ENCODE measurements around the gene IRAK1. TPM values are rescaled to one million over a fixed set of nuclear protein-coding genes. Genes with fewer than 3 reads are reported as not detected.

The IRAK1 gene
- total RNA-seq, 1 donor from 2014 or later = 58.4 TPM

- DNase-seq (ENCODE audit: low spot score) = no peak
- ATAC-seq = peak; percentile 39
Observed at GRCh38 chrX:154043003-154043763, 23.5 kb upstream of the IRAK1 start.

- ATAC-seq = no peak
- no peak for DNase-seq (ENCODE audit: low spot score)
Observed at GRCh38 chrX:154040863-154041262, 21.2 kb upstream of the IRAK1 start.

- no peak for ATAC-seq
- DNase-seq (ENCODE audit: low spot score) = no peak
Observed at GRCh38 chrX:154040307-154040756, 20.6 kb upstream of the IRAK1 start.

- DNase-seq (ENCODE audit: low spot score) (no peak), ATAC-seq (no peak)
Observed at GRCh38 chrX:154039577-154039976, 19.9 kb upstream of the IRAK1 start.

GRCh38 chrX:154038656-154039055, 19.0 kb upstream of the IRAK1 start:
- ATAC-seq (no peak), DNase-seq (ENCODE audit: low spot score) (no peak)

DNA sequence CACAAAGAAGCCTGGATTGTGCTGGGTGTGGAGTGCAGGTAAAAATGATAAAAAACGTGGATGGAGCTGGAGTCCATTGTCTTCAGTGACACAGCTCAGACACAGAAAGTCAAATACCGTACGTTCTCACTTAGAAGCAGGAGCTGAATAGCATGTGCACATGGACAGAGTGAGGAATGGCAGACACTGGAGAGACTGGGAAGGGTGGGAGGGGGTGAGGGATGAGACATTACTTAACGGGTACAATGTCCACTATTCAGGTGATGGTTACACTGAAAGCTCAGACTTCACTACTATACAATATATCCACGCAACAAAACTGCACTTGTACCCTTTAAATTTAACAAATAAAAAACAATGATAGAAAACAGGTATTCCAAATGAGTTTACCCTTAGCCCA, 18.1 kb upstream of the IRAK1 start:
- DNase-seq (ENCODE audit: low spot score) (no peak), ATAC-seq (peak; percentile 77)

DNA sequence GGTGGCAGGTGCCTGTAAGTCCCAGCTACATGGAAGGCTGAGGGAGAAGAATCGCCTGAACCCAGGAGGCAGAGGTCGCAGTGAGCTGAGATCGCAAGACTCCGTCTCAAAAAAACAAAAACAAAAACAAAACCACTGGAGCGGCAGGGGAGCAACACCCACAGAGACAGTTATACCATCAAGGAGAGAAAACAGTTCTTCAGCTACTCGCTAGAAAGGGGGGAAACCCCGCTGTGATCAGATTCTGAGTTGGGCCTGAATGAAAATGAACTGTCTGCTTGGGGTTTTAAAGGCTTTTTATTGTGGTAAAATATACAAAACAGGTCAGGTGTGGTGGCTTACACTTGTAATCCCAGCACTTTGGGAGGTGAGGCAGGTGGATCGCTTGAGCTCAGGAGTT, 16.8 kb upstream of the IRAK1 start:
- DNase-seq (ENCODE audit: low spot score) (no peak), ATAC-seq (no peak)

- ATAC-seq = no peak
- no peak for DNase-seq (ENCODE audit: low spot score)
Observed at GRCh38 chrX:154033848-154034247, 14.1 kb upstream of the IRAK1 start.

DNA sequence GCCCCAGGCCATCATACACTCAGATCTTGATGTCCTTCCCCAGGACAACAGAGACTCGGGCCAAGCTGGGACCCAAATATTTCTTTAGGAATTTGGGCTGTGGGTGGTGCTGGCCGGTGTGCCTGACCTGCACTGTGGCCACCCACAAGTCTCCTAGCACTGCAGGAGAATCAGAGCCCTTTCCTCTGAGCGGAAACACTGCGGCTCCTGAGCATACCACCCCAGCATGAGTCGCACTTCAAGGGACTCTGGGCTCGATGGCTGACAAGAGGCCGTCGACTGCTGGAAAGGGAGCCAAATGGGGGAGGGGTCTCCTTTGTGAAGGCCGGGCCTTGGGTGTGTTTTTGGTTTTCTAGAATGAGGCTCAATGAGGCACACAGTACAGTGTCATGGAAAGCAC, 13.0 kb upstream of the IRAK1 start:
- no peak for DNase-seq (ENCODE audit: low spot score)
- ATAC-seq = no peak

DNA sequence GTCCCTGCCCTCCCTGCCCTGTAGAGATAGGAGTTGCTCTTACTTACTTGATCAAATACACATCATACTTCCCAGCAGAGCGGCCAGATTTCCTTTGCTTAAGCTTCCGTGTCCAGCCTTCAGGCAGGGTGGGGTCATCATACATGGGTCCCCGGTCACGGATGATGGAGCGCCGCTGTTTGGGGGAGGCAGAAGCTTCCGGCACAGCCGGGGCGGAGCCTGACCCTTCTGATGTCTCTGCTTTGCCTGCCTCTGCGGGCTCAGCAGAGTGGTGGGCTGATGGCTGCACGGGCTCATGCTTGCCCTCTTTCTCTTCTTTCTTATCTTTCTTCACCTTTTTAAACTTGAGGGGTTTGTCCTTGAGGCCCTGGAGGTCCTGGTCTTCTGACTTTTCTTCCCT, 12.5 kb upstream of the IRAK1 start:
- ATAC-seq (no peak), DNase-seq (ENCODE audit: low spot score) (no peak)

GRCh38 chrX:154030715-154031305, 11.1 kb upstream of the IRAK1 start:
- DNase-seq (ENCODE audit: low spot score) (no peak), ATAC-seq (no peak)

DNA sequence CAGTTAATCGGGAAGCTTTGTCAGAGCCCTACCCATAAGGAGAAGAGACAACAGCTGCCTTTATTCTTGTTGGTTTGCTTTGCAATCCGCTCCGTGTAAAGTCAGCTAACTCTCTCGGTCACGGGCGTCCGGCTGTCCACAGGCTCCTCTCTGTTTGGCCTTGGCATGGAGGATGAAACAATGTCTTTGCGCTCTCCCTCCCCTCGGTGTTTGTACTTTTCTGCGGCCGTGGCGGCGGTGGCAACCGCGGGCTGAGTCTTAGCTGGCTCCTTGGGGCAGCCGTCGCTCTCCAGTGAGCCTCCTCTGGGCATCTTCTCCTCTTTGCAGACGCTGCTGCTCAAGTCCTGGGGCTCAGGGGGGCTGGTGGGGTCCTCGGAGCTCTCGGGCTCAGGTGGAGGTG, 10.6 kb upstream of the IRAK1 start:
- no peak for DNase-seq (ENCODE audit: low spot score)
- ATAC-seq = no peak

DNA sequence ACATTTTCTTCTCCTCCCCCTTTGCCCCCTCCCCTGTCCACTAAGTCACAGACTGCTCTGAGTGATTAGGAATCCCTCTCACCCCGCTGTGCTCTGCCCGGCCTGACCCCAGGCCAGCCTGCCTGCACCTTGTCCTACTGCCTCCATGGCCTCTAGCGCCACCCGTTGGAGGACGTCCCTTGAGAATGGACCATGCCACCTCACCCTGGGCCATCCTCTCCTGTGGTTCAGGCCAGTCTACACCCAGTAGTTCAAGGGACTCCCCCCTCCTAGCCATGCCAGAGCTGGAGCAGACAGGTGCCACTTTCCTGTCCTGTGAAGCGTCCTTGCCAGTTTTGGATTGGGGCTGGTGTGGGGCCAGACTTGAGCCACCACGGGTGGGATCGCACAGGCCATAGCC, 9.7 kb upstream of the IRAK1 start:
- ATAC-seq = no peak

DNA sequence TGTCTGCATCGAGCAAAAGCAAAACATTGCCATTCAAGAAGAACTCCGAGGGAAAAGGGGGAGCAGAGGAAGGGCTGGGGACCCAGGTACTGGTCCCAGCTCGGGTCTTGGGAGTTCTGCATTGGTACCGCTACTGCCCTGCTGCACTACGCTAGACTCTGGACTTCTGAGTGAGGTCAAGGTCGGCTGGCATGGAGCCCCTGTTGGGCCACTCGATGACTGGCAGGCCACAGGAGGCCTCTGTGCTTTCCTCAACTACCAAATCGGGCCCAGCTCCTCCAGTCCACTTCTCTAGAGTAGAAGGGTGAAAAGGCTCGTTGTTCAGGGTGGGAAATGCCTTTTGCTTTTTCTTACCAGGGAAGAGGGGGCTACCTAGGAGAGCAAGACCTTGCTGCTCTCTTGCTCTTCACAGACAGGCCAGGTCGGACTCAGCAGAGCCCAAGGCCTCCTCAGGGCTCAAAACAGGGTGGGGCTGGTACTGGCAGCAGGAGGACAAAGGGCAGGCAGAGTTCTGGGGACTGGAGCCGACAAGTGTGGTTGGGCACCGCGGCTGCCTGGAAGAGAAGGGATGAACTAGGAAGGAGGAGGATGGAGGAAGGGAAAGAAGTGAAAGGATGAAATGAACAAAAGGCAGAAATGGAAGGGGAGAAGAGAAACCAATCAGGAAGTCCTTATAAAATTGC, 8.9 kb upstream of the IRAK1 start:
- peak; percentile 68 for ATAC-seq
- no peak for DNase-seq (ENCODE audit: low spot score)

More for the DNA sequence above, 9.7 kb upstream of the IRAK1 start:
- no peak for DNase-seq (ENCODE audit: low spot score)

- no peak for ATAC-seq
- no peak for DNase-seq (ENCODE audit: low spot score)
Observed at GRCh38 chrX:154027986-154028385, 8.3 kb upstream of the IRAK1 start.

DNA sequence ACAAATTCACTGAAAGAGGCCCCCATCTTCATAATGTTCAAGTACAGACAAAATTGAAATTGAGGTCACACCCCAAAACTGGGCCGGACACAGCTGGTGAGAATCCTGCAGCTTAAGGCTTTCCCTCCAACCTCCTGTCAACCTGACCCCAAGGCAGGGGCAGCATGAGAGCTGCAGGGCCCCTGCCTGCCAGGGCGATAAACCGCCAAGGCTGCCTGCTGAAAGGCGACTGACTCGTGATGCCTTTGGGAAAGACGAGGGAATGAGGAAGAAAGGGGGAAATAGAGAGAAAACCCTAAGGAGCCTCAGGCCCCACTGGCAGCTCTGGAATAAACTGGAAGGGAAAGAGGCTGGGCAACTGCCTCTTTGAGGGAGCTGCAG, 7.3 kb upstream of the IRAK1 start:
- DNase-seq (ENCODE audit: low spot score) (no peak), ATAC-seq (no peak)

- ATAC-seq (no peak), DNase-seq (ENCODE audit: low spot score) (no peak)
Observed at GRCh38 chrX:154026136-154027021, 6.7 kb upstream of the IRAK1 start.

DNA sequence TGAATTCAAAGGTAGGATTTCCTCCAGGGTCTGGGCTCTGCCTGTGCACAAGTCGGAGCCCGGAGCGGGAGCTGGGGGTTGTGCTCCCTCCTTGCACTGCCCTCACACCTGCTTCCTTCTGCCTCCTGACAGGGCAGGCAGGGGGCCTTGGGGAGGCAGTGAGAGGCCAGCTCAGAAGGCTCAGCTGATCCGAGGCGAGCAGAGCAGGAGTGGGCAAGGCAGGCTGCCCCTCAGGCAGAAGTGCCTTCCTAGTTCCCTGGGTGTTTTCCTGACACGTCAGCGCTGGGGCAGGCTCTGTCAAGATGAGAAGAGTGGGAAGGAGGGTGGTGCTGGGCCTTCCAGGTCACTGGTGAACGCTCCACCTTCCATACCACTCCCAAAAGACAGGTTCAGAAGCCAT, 5.5 kb upstream of the IRAK1 start:
- DNase-seq (ENCODE audit: low spot score) = no peak
- no peak for ATAC-seq

GRCh38 chrX:154024271-154024670, 4.6 kb upstream of the IRAK1 start:
- DNase-seq (ENCODE audit: low spot score) (no peak), ATAC-seq (no peak)

DNA sequence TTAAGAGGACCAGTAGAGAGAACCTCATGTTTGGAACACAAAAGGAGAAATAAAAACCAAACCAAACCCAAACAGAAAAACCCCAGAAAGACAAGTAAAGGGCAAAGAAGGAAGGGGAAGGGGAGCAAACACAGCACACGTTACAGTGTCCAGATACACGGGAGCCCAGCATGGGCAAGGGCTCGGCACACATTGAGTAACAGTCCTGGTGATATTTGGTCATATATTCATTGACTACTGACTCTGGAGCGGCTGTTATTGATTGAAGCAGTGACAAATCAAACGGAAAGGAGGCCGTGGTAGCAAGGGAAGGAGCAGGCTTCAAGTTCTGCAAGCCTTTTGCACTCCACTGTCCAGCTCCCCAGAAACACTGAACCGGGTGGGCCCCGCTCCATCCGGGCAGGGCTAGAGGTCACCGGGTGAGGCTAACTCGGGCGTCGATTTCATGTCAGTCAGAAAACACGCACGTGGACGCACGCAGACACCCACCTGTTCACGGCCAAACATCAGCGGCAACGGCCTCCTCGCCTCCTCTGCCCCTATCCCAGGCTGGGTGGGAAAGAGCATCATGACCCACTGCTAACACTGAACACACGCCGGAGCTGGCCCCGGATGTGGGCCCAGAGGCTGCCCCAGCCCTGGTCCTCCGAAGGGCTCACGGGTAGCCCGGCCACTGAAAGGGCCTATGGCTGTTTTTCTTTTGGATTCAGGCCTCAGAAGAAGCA, 3.7 kb upstream of the IRAK1 start:
- peak; percentile 48 for ATAC-seq
- DNase-seq (ENCODE audit: low spot score) = no peak

DNA sequence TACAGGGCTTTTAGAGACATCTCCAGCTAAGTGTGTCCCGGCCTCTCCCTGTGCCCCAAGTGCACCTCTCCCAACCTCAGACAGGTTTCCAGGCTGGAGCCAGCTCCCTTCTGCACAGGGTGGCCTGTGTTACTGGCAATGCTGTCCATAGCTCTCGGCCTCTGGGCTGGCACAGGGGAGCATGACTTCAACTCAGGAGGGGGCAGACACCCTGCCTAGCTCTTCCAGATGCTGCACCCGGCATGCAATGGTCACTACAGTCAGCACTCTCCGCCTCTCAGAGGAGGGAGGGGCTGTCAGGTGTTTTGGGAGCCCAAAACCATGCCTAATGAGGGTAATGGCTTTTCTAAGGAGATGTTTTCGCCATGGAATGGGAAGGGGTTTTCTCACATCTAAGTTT, 2.4 kb upstream of the IRAK1 start:
- DNase-seq (ENCODE audit: low spot score) = no peak
- ATAC-seq = no peak
